ENCODE data around the gene BBS9. TPM values are rescaled to one million over a fixed set of nuclear protein-coding genes. Genes with fewer than 3 reads are reported as not detected.

BBS9 gene
- total and polyA plus RNA-seq, 4 donors = 2.3 to 9.5 (median 4.5) TPM

DNA sequence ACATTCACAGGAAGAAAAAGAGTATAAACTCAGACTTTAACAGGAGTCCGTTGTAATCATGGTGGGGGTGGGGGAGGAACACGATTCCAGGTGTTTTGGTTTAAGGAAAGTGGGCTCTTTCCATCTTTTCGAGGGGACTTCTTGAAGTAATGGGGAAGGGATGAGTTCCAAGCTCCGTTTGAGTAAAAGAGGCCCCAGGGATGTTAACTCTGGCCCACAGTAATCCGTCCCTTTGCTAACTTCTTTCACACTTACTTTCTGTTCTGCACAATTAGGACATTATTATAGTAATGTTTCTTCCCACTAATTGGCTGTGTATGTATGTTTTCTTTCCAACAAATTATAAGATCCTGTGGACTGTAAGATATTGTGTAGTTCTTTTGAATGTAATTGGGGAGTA lies 374.4 kb downstream of the BBS9 start:
- no peak overlapping the region for H3K9ac ChIP-seq (ENCODE audit: low read depth in 1 of 2, low read length in 2 of 2)
- TF ChIP-seq YY1 (IDR thresholded peaks at IDR 0.05) = no peak
- TF ChIP-seq HNF4G (IDR thresholded peaks at IDR 0.05) = no peak
- TF ChIP-seq, protein P1, sequence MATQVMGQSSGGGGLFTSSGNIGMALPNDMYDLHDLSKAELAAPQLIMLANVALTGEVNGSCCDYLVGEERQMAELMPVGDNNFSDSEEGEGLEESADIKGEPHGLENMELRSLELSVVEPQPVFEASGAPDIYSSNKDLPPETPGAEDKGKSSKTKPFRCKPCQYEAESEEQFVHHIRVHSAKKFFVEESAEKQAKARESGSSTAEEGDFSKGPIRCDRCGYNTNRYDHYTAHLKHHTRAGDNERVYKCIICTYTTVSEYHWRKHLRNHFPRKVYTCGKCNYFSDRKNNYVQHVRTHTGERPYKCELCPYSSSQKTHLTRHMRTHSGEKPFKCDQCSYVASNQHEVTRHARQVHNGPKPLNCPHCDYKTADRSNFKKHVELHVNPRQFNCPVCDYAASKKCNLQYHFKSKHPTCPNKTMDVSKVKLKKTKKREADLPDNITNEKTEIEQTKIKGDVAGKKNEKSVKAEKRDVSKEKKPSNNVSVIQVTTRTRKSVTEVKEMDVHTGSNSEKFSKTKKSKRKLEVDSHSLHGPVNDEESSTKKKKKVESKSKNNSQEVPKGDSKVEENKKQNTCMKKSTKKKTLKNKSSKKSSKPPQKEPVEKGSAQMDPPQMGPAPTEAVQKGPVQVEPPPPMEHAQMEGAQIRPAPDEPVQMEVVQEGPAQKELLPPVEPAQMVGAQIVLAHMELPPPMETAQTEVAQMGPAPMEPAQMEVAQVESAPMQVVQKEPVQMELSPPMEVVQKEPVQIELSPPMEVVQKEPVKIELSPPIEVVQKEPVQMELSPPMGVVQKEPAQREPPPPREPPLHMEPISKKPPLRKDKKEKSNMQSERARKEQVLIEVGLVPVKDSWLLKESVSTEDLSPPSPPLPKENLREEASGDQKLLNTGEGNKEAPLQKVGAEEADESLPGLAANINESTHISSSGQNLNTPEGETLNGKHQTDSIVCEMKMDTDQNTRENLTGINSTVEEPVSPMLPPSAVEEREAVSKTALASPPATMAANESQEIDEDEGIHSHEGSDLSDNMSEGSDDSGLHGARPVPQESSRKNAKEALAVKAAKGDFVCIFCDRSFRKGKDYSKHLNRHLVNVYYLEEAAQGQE (IDR thresholded peaks at IDR 0.05) = no peak
- no peak for TF ChIP-seq ZBTB33 (IDR thresholded peaks at IDR 0.05)
- TF ChIP-seq FOXA2 (IDR thresholded peaks at IDR 0.05) = no peak
- no peak for TF ChIP-seq MAX (IDR thresholded peaks at IDR 0.05)
- TF ChIP-seq GABPA (IDR thresholded peaks at IDR 0.05 in 1 of 2, conservative IDR thresholded peaks at IDR 0.05 in 1 of 2) = no peak
- no peak for TF ChIP-seq NR2F2 (IDR thresholded peaks at IDR 0.05)
- TF ChIP-seq, protein P2, sequence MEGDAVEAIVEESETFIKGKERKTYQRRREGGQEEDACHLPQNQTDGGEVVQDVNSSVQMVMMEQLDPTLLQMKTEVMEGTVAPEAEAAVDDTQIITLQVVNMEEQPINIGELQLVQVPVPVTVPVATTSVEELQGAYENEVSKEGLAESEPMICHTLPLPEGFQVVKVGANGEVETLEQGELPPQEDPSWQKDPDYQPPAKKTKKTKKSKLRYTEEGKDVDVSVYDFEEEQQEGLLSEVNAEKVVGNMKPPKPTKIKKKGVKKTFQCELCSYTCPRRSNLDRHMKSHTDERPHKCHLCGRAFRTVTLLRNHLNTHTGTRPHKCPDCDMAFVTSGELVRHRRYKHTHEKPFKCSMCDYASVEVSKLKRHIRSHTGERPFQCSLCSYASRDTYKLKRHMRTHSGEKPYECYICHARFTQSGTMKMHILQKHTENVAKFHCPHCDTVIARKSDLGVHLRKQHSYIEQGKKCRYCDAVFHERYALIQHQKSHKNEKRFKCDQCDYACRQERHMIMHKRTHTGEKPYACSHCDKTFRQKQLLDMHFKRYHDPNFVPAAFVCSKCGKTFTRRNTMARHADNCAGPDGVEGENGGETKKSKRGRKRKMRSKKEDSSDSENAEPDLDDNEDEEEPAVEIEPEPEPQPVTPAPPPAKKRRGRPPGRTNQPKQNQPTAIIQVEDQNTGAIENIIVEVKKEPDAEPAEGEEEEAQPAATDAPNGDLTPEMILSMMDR (IDR thresholded peaks at IDR 0.05; ENCODE audit: low read depth, low read length, missing input control) = no peak
- no peaks in the 10 kb centered on the region for H3K27me3 ChIP-seq (ENCODE audit: control insufficient read depth in 4 of 4, insufficient read depth in 4 of 4, low read length in 3 of 4)
- no peak overlapping the region for H3K4me3 ChIP-seq (ENCODE audit: low read depth in 1 of 3, low read length in 3 of 3)
- no peaks in the 10 kb centered on the region for H3K4me1 ChIP-seq (ENCODE audit: control insufficient read depth in 4 of 4, insufficient read depth in 4 of 4, low read length in 3 of 4)
- no peaks in the 10 kb centered on the region for H3K36me3 ChIP-seq (ENCODE audit: control insufficient read depth in 4 of 4, insufficient read depth in 3 of 4, low read depth in 1 of 4, low read length in 3 of 4)
- H3K9me3 ChIP-seq (ENCODE audit: control insufficient read depth in 4 of 4, low read length in 3 of 4) = no peaks in the 10 kb centered on the region
- no peak for DNase-seq (ENCODE audit: low spot score)
- 89% methylated on average over 5 of the region's 5 CpGs for WGBS
- H3K27ac ChIP-seq (ENCODE audit: low read depth in 1 of 2, low read length in 2 of 2) = no peak overlapping the region

DNA sequence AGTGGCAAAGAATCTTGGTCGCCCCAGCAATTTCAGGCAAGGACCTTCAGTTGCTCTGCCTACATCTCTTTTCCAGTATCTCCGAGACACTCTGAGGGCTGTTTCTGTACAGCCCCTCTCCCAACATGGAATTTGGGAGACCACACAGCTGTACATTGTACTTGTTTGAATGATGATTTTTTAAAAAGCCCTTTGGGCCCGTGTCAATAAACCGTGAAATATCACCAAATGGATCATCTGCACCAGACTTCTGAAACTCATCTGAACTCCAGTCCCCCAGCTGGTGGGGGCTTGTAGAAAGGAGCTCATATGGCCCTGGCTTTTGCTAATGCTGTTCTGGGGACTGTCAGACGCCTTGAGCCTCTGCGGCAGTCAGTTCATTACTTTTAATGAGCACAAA lies 374.9 kb downstream of the BBS9 start:
- Histone ChIP-seq H3K27me3 (ENCODE audit: control insufficient read depth in 4 of 4, insufficient read depth in 4 of 4, low read length in 3 of 4) (no peaks in the 10 kb centered on the region), H3K4me1 (ENCODE audit: control insufficient read depth in 4 of 4, insufficient read depth in 4 of 4, low read length in 3 of 4) (no peaks in the 10 kb centered on the region), H3K9ac (ENCODE audit: low read depth in 1 of 2, low read length in 2 of 2) (no peak overlapping the region), H3K36me3 (ENCODE audit: control insufficient read depth in 4 of 4, insufficient read depth in 3 of 4, low read depth in 1 of 4, low read length in 3 of 4) (no peaks in the 10 kb centered on the region), H3K27ac (ENCODE audit: low read depth in 1 of 2, low read length in 2 of 2) (no peak overlapping the region), H3K9me3 (ENCODE audit: control insufficient read depth in 4 of 4, low read length in 3 of 4) (no peaks in the 10 kb centered on the region), H3K4me3 (ENCODE audit: low read depth in 1 of 3, low read length in 3 of 3) (no peak overlapping the region)
- 98% methylated on average over 6 of the region's 6 CpGs for whole genome bisulfite sequencing
- DNase-seq (ENCODE audit: low spot score) = no peak
- no peak for TF ChIP-seq HNF4G (IDR thresholded peaks at IDR 0.05)
- no peak for TF ChIP-seq GABPA (IDR thresholded peaks at IDR 0.05 in 1 of 2, conservative IDR thresholded peaks at IDR 0.05 in 1 of 2)
- TF ChIP-seq TAF1 (conservative IDR thresholded peaks at IDR 0.05) = no peak
- no peak for TF ChIP-seq SP1 (IDR thresholded peaks at IDR 0.05)
- no peak for TF ChIP-seq RAD21 (IDR thresholded peaks at IDR 0.05)
- TF ChIP-seq EGR1 (IDR thresholded peaks at IDR 0.05; ENCODE audit: low read depth in 2 of 2) = no peak
- TF ChIP-seq, protein P3, sequence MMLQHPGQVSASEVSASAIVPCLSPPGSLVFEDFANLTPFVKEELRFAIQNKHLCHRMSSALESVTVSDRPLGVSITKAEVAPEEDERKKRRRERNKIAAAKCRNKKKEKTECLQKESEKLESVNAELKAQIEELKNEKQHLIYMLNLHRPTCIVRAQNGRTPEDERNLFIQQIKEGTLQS (IDR thresholded peaks at IDR 0.05) = no peak
- TF ChIP-seq YY1 (IDR thresholded peaks at IDR 0.05) = no peak
- TF ChIP-seq, protein P2 (IDR thresholded peaks at IDR 0.05; ENCODE audit: low read depth, low read length, missing input control) = no peak
- no peak for TF ChIP-seq JUND (IDR thresholded peaks at IDR 0.05)
- no peak for TF ChIP-seq FOXA1 (IDR thresholded peaks at IDR 0.05)
- no peak for TF ChIP-seq NR2F2 (IDR thresholded peaks at IDR 0.05)
- TF ChIP-seq HNF4A (conservative IDR thresholded peaks at IDR 0.05) = no peak
- no peak for TF ChIP-seq ZBTB33 (IDR thresholded peaks at IDR 0.05)
- no peak for TF ChIP-seq MAX (IDR thresholded peaks at IDR 0.05)
- no peak for TF ChIP-seq FOXA2 (IDR thresholded peaks at IDR 0.05)
